ENCODE data around the gene ZFAND2A.
"Not testable (repeated sequence)": the region's sequence is repeated elsewhere in the genome, so short reads cannot be mapped to it uniquely, and the experiment has no call there.

Gene ZFAND2A

DNA sequence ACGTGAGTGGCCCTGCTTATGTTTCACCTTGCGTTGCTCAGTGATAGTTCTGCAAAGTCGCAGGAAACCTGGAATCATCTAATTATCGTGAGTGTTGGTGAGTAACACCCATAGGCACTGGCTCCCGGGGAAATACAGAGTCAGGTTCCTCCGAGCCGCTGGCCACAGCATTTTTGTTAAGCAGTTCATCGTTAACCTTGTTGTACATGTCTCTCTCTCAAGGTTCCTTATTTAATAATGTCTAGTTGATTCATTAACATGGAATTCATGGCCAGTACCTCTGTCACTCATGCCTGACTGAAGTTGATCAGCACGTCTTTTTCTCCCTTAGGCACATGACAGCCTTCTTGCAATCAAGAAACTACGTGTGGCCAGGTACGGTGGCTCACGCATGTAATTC is 3.1 kb upstream of the ZFAND2A start:
- Histone ChIP-seq H3F3A (ENCODE audit: low read depth) (no peaks in the 10 kb centered on the region), H2AFZ (ENCODE audit: low read length) (no peak overlapping the region), H3K9me2 (replicated peaks; ENCODE audit: low read depth, low read length) (no peaks in the 10 kb centered on the region), H3K4me1 (ENCODE audit: insufficient read depth, low read length, poor library complexity, severe bottlenecking) (peaks cover 20% of the 10 kb centered on the region), H3K27me3 (ENCODE audit: insufficient read depth, low read length, poor library complexity, severe bottlenecking) (no peaks in the 10 kb centered on the region), H4K20me1 (ENCODE audit: insufficient read depth, low read length, poor library complexity, severe bottlenecking) (peaks cover 6% of the 10 kb centered on the region), H3K9ac (ENCODE audit: low read depth, low read length, poor library complexity, severe bottlenecking) (no peak overlapping the region), H3K4me3 (ENCODE audit: low read length, poor library complexity, severe bottlenecking) (no peak overlapping the region), H3K4me2 (ENCODE audit: low read depth, low read length, poor library complexity, severe bottlenecking) (no peak overlapping the region), H3K79me2 (ENCODE audit: insufficient read depth, low read length) (peaks cover 30% of the 10 kb centered on the region), H3K36me3 (ENCODE audit: insufficient read depth, low read length) (no peaks in the 10 kb centered on the region), H3K9me3 (ENCODE audit: insufficient read depth, low read depth, low read length) (no peaks in the 10 kb centered on the region)
- no peak for TF ChIP-seq CTCF (conservative IDR thresholded peaks at IDR 0.05; ENCODE audit: low read length)

DNA sequence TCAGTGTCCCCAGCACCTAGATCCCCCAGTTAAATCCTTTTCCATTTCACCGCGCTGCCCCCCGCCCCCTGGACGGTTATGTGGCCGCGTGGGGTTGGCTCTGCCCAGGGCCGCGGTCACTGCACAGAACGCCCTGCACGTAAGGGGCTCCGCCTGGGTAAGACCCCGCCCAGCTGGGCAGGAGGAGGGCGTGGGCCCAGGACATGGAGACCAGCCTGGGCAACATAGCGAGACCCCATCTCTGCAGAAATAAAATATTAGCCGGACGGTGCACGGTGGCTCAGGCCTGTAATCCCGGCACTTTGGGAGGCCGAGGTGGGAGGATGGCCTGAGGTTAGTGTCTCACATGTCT is 650 bp upstream of the ZFAND2A start:
- Histone ChIP-seq H3K4me1 (ENCODE audit: insufficient read depth, low read length, poor library complexity, severe bottlenecking) (peaks cover 22% of the 10 kb centered on the region), H3K9me2 (replicated peaks; ENCODE audit: low read depth, low read length) (no peaks in the 10 kb centered on the region), H3K4me3 (ENCODE audit: low read length, poor library complexity, severe bottlenecking) (peak overlapping the region; percentile 98), H3K4me2 (ENCODE audit: low read depth, low read length, poor library complexity, severe bottlenecking) (peak overlapping the region; percentile 85), H3K27me3 (ENCODE audit: insufficient read depth, low read length, poor library complexity, severe bottlenecking) (no peaks in the 10 kb centered on the region), H3K79me2 (ENCODE audit: insufficient read depth, low read length) (peaks cover 50% of the 10 kb centered on the region), H2AFZ (ENCODE audit: low read length) (peak overlapping the region; percentile 72), H3K36me3 (ENCODE audit: insufficient read depth, low read length) (peaks cover 5% of the 10 kb centered on the region; the same call in 1 of the 2 replicates), H4K20me1 (ENCODE audit: insufficient read depth, low read length, poor library complexity, severe bottlenecking) (peaks cover 10% of the 10 kb centered on the region), H3F3A (ENCODE audit: low read depth) (no peaks in the 10 kb centered on the region), H3K9me3 (ENCODE audit: insufficient read depth, low read depth, low read length) (no peaks in the 10 kb centered on the region), H3K9ac (ENCODE audit: low read depth, low read length, poor library complexity, severe bottlenecking) (peak overlapping the region; percentile 98)
- TF ChIP-seq CTCF (conservative IDR thresholded peaks at IDR 0.05; ENCODE audit: low read length) (no peak), EZH2phosphoT487 (IDR thresholded peaks at IDR 0.05; ENCODE audit: borderline replicate concordance) (no peak)

- H3K9me2 ChIP-seq (replicated peaks; ENCODE audit: low read depth, low read length); H3K9me3 ChIP-seq (ENCODE audit: insufficient read depth, low read depth, low read length); H3F3A ChIP-seq (ENCODE audit: low read depth); H2AFZ ChIP-seq (ENCODE audit: low read length); H3K27me3 ChIP-seq (ENCODE audit: insufficient read depth, low read length, poor library complexity, severe bottlenecking): not testable (repeated sequence)
- peaks cover 10% of the 10 kb centered on the region for H4K20me1 ChIP-seq (ENCODE audit: insufficient read depth, low read length, poor library complexity, severe bottlenecking)
- peak overlapping the region; percentile 98 for H3K4me3 ChIP-seq (ENCODE audit: low read length, poor library complexity, severe bottlenecking)
- peaks cover 18% of the 10 kb centered on the region; the same call in 1 of the 2 replicates for H3K36me3 ChIP-seq (ENCODE audit: insufficient read depth, low read length)
- peaks cover 51% of the 10 kb centered on the region for H3K79me2 ChIP-seq (ENCODE audit: insufficient read depth, low read length)
- peak overlapping the region; percentile 96 for H3K4me2 ChIP-seq (ENCODE audit: low read depth, low read length, poor library complexity, severe bottlenecking)
- H3K4me1 ChIP-seq (ENCODE audit: insufficient read depth, low read length, poor library complexity, severe bottlenecking) = peaks cover 22% of the 10 kb centered on the region
- peak overlapping the region; percentile 86 for H3K9ac ChIP-seq (ENCODE audit: low read depth, low read length, poor library complexity, severe bottlenecking)
These were observed 765 bp downstream of the ZFAND2A start for GRCh38 chr7:1159231-1159630.

Measured in Loucy (cell line).